ENCODE measurements around the gene TMEM205.

Gene TMEM205

GRCh38 chr19:11380653-11381537, 34.8 kb upstream of the TMEM205 start (continued):
- TF ChIP-seq POU6F1 (CRISPR knock-in tag; IDR thresholded peaks at IDR 0.05; ENCODE audit: borderline replicate concordance, low read depth): no peak
- no peak for TF ChIP-seq ARNTL (CRISPR knock-in tag; IDR thresholded peaks at IDR 0.05; ENCODE audit: borderline replicate concordance, low read depth)
- no peak for TF ChIP-seq ZC3H10 (CRISPR knock-in tag; IDR thresholded peaks at IDR 0.05)
- TF ChIP-seq CSDC2 (CRISPR knock-in tag; IDR thresholded peaks at IDR 0.05): no peak
- no peak for TF ChIP-seq GLIS3 (CRISPR knock-in tag; IDR thresholded peaks at IDR 0.05)

- no peak for ATAC-seq
- no peak for TF ChIP-seq ISL1 (CRISPR knock-in tag; IDR thresholded peaks at IDR 0.05)
- TF ChIP-seq CSDC2 (CRISPR knock-in tag; IDR thresholded peaks at IDR 0.05): no peak
- TF ChIP-seq BACH2 (CRISPR knock-in tag; IDR thresholded peaks at IDR 0.05; ENCODE audit: borderline replicate concordance): no peak
- TF ChIP-seq POU6F1 (CRISPR knock-in tag; IDR thresholded peaks at IDR 0.05; ENCODE audit: borderline replicate concordance, low read depth): no peak
- TF ChIP-seq ARNTL (CRISPR knock-in tag; IDR thresholded peaks at IDR 0.05; ENCODE audit: borderline replicate concordance, low read depth): no peak
- TF ChIP-seq CREB5 (CRISPR knock-in tag; IDR thresholded peaks at IDR 0.05; ENCODE audit: low read depth): no peak
- no peak for TF ChIP-seq TSHZ2 (CRISPR knock-in tag; IDR thresholded peaks at IDR 0.05)
- no peak for TF ChIP-seq OSR1 (CRISPR knock-in tag; IDR thresholded peaks at IDR 0.05)
- no peak for TF ChIP-seq PPARA (CRISPR knock-in tag; IDR thresholded peaks at IDR 0.05; ENCODE audit: borderline replicate concordance)
- TF ChIP-seq ZFP30 (CRISPR knock-in tag; IDR thresholded peaks at IDR 0.05): no peak
- no peak for TF ChIP-seq CSRNP3 (CRISPR knock-in tag; IDR thresholded peaks at IDR 0.05)
- TF ChIP-seq TOX (CRISPR knock-in tag; IDR thresholded peaks at IDR 0.05; ENCODE audit: borderline replicate concordance): no peak
- TF ChIP-seq ZFP3 (CRISPR knock-in tag; IDR thresholded peaks at IDR 0.05): no peak
- TF ChIP-seq PATZ1 (CRISPR knock-in tag; IDR thresholded peaks at IDR 0.05; ENCODE audit: borderline replicate concordance): no peak
- TF ChIP-seq ESRRG (CRISPR knock-in tag; IDR thresholded peaks at IDR 0.05): no peak
- no peak for TF ChIP-seq ZNF8 (CRISPR knock-in tag; IDR thresholded peaks at IDR 0.05)
- no peak for TF ChIP-seq ZNF70 (CRISPR knock-in tag; IDR thresholded peaks at IDR 0.05)
- no peak for TF ChIP-seq ZNF565 (CRISPR knock-in tag; conservative IDR thresholded peaks at IDR 0.05; ENCODE audit: low read depth)
Observed at GRCh38 chr19:11379857-11380350, 33.8 kb upstream of the TMEM205 start.
